GM12878 (cell line): ENCODE data around the gene CAMTA1. TPM values are rescaled to one million over a fixed set of nuclear protein-coding genes. Genes with fewer than 3 reads are reported as not detected.

ENCODE experiments used
- ATAC-seq: fragments of 200-7000 bp; cut with Tn5 transposase; 3 replicates; pipeline ENCODE4 v1.9.1; 2020; ENCODE audit warnings: mild to moderate bottlenecking, moderate library complexity
- BruUV-seq: library from RNA; stranded (reverse); fragments of 400-500 nt; replicated peaks from 2 replicates; lab custom pipeline; 2021; lab: Mats Ljungman, UMichigan
- CTCF ChIA-PET: fragments of 300-600 bp; sonication (Branson Sonifier 250); formaldehyde crosslinking; extraction: SDS; loops from one replicate; lab custom pipeline; 2021; ENCODE audit warnings: inconsistent platforms; lab: Yijun Ruan, JAX
- POLR2A ChIA-PET: fragments of 350-600 bp; formaldehyde crosslinking; extraction: SDS; loops from one replicate; lab custom pipeline; 2021; ENCODE audit warnings: inconsistent platforms; lab: Charles Lee
- RAD21 ChIA-PET: fragments of 300-600 bp; sonication (Branson Sonifier 250); formaldehyde crosslinking; loops from one replicate; lab custom pipeline; 2023; ENCODE audit warnings: antibody characterized with exemption; ENCODE audit not compliant: unreplicated experiment; lab: Charles Lee
- SMC1A ChIA-PET: fragments of 300-600 bp; sonication (Branson Sonifier 250); formaldehyde crosslinking; loops from one replicate; lab custom pipeline; 2023; ENCODE audit not compliant: unreplicated experiment, uncharacterized antibody; lab: Charles Lee
- DNase-seq: peaks from one replicate; pipeline ENCODE4 v3.0.0-alpha.2; 2011; ENCODE audit warnings: low read depth, low spot score
- FAIRE-seq: peaks from 3 replicates; lab custom pipeline; 2011; peaks lifted over from hg19 to GRCh38; lab: Jason Lieb, UNC
- H2AFZ ChIP-seq: 2 replicates; pipeline ENCODE4 v1.6.0; 2011; ENCODE audit warnings: low read depth, low read length, control low read depth; ENCODE audit not compliant: control insufficient read depth
- H3K27ac ChIP-seq: 2 replicates; pipeline ENCODE4 v1.5.1; 2011; ENCODE audit warnings: control low read depth; ENCODE audit not compliant: control insufficient read depth, insufficient read depth
- H3K27me3 ChIP-seq, 2 experiments: replicated peaks in 1 of 2; 2 replicates each; pipeline versions ENCODE4 v1.6.0 to v1.6.1; 2011; ENCODE audit warnings: low read length in 1 of 2; ENCODE audit not compliant: control insufficient read depth in 2 of 2, insufficient read depth in 2 of 2
- H3K36me3 ChIP-seq, 2 experiments: 2 replicates each; pipeline ENCODE4 v1.5.1; 2011; ENCODE audit warnings: low read length in 1 of 2; ENCODE audit not compliant: control insufficient read depth in 2 of 2, insufficient read depth in 2 of 2
- H3K4me1 ChIP-seq: 2 replicates; pipeline ENCODE4 v1.6.1; 2011; ENCODE audit warnings: mild to moderate bottlenecking, low read length, moderate library complexity, mixed read lengths; ENCODE audit not compliant: control insufficient read depth, insufficient read depth
- H3K4me2 ChIP-seq: 2 replicates; pipeline ENCODE4 v1.6.0; 2011; ENCODE audit warnings: control low read depth; ENCODE audit not compliant: control insufficient read depth, insufficient read depth
- H3K4me3 ChIP-seq: fragments of 200-600 bp; sonication (generic); 2 replicates; pipeline ENCODE4 v1.5.1; 2016
- H3K79me2 ChIP-seq: 2 replicates; pipeline ENCODE4 v1.6.0; 2011; ENCODE audit warnings: low read length; ENCODE audit not compliant: control insufficient read depth, insufficient read depth
- H3K9ac ChIP-seq: 2 replicates; pipeline ENCODE4 v1.8.0; 2011; ENCODE audit warnings: low read length, control low read depth, mixed read lengths; ENCODE audit not compliant: control insufficient read depth, insufficient read depth
- H3K9me3 ChIP-seq: replicated peaks from 3 replicates; pipeline ENCODE4 v1.5.1; 2011; ENCODE audit warnings: mild to moderate bottlenecking, low read length; ENCODE audit not compliant: control insufficient read depth, insufficient read depth
- H4K20me1 ChIP-seq: 2 replicates; pipeline ENCODE4 v1.6.0; 2011; ENCODE audit not compliant: control insufficient read depth, insufficient read depth
- BHLHE40 ChIP-seq, 2 experiments: fragments of 450-650 bp in 1 of 2; IDR thresholded peaks; 2 replicates each; pipeline ENCODE4 v1.6.1; 2011 to 2017; ENCODE audit warnings: low read depth in 2 of 2, borderline replicate concordance in 1 of 2, improper control_type of control experiment in 1 of 2, low read length in 1 of 2, mild to moderate bottlenecking in 1 of 2
- CEBPZ ChIP-seq: fragments of 150-350 bp; IDR thresholded peaks from 2 replicates; pipeline ENCODE4 v1.6.1; 2016; ENCODE audit warnings: low read depth, low read length
- CREB1 ChIP-seq: IDR thresholded peaks from 2 replicates; pipeline ENCODE4 v1.6.1; 2012; ENCODE audit warnings: low read depth, mild to moderate bottlenecking, inconsistent platforms
- ESRRA ChIP-seq: IDR thresholded peaks from 2 replicates; pipeline ENCODE4 v1.6.1; 2012; ENCODE audit warnings: mild to moderate bottlenecking, low read length, improper control_type of control experiment
- HSF1 ChIP-seq: fragments of 150-350 bp; IDR thresholded peaks from 2 replicates; pipeline ENCODE4 v1.6.1; 2014; ENCODE audit warnings: mild to moderate bottlenecking, low read depth, low read length
- KAT2A ChIP-seq: conservative IDR thresholded peaks from 2 replicates; pipeline ENCODE4 v1.6.1; 2011; ENCODE audit warnings: low read depth, low read length; ENCODE audit not compliant: control insufficient read depth
- MYC ChIP-seq: IDR thresholded peaks from 2 replicates; pipeline ENCODE4 v1.6.1; 2011; ENCODE audit warnings: mild to moderate bottlenecking, low read length, moderate library complexity, inconsistent platforms; ENCODE audit not compliant: insufficient read depth, insufficient replicate concordance, insufficient read length, severe bottlenecking
- NFYB ChIP-seq: IDR thresholded peaks from 2 replicates; pipeline ENCODE4 v1.6.1; 2011; ENCODE audit warnings: low read depth, mild to moderate bottlenecking, low read length, improper control_type of control experiment, moderate library complexity; ENCODE audit not compliant: insufficient read depth
- RAD21 ChIP-seq: IDR thresholded peaks from 2 replicates; pipeline ENCODE4 v1.6.1; 2011; ENCODE audit warnings: mild to moderate bottlenecking, low read depth, low read length, moderate library complexity; ENCODE audit not compliant: insufficient read depth
- SUZ12 ChIP-seq: fragments of 200-600 bp; sonication (generic); IDR thresholded peaks from one replicate; pipeline ENCODE4 v1.6.1; 2018; ENCODE audit warnings: antibody characterized with exemption, mild to moderate bottlenecking; ENCODE audit not compliant: unreplicated experiment
- ZNF207 ChIP-seq: fragments of 450-650 bp; IDR thresholded peaks from 2 replicates; pipeline ENCODE4 v1.6.1; 2014; ENCODE audit warnings: antibody characterized with exemption, mild to moderate bottlenecking, borderline replicate concordance
- ZNF217 ChIP-seq: fragments of 450-650 bp; IDR thresholded peaks from 2 replicates; pipeline ENCODE4 v1.6.1; 2017; ENCODE audit warnings: antibody characterized with exemption, mild to moderate bottlenecking
- WGBS: methylation state at CpG from one replicate; pipeline ENCODE4 v1.1.6; 2016; ENCODE audit warnings: low lambda C conversion rate; ENCODE audit not compliant: insufficient replicate concordance, insufficient coverage; ENCODE audit errors: missing lambda C conversion rate; 5-methylcytosine and 5-hydroxymethylcytosine counted together
- in situ Hi-C: fragments of 300-500 bp; cut with MboI; formaldehyde crosslinking; loops from 9 replicates; pipeline ENCODE4 v1.14.3; 2018; ENCODE audit warnings: mixed read lengths
- intact Hi-C: fragments of 100-400 bp; cut with micrococcal nuclease; formaldehyde crosslinking; loops from one replicate; pipeline ENCODE4 v1.14.2; 2022; ENCODE audit not compliant: unreplicated experiment
- polyA plus RNA-seq, 11 experiments: library from polyadenylated mRNA; depleted of rRNA in 4 of 11; unstranded in 6 of 11; stranded (reverse) in 5 of 11; fragments of >200 nt; fragmentation: Nextera tagmentation in 4 of 11; fragmentation: Illumina TruSeq in 1 of 11; extraction: Ambion mirVana in 4 of 11; extraction: Trizol in 1 of 11; gene quantifications; 1 replicate in 1 of 11; 2 replicates in 10 of 11; pipeline versions ENCODE4 v1.2.1 to v1.2.3, GENCODE V29; 2011 to 2016; ENCODE audit warnings: inconsistent platforms in 2 of 11, missing spikeins in 2 of 11, low read depth in 1 of 11
- total RNA-seq, 4 experiments: library from RNA; depleted of rRNA in 3 of 4; stranded (reverse); fragments of >200 nt in 3 of 4; fragmentation: Illumina TruSeq in 1 of 4; extraction: Trizol in 1 of 4; gene quantifications; 2 replicates each; pipeline versions ENCODE4 v1.2.1 to v1.2.3, GENCODE V29; 2013 to 2021
- TF ChIP-seq, protein P1 (sequence below): IDR thresholded peaks from 2 replicates; pipeline ENCODE4 v1.6.1; 2011; ENCODE audit warnings: low read depth, mild to moderate bottlenecking, low read length, moderate library complexity, borderline replicate concordance; ENCODE audit errors: extremely low read depth
- TF ChIP-seq, protein P2 (sequence below), 3 experiments: IDR thresholded peaks in 2 of 3; conservative IDR thresholded peaks in 1 of 3; 2 replicates each; pipeline ENCODE4 v1.5.1; 2011; ENCODE audit warnings: low read depth in 3 of 3, low read length in 3 of 3, mild to moderate bottlenecking in 3 of 3, control low read depth in 2 of 3, moderate library complexity in 2 of 3, inconsistent platforms in 1 of 3, mixed read lengths in 1 of 3; ENCODE audit not compliant: control insufficient read depth in 2 of 3, insufficient read depth in 1 of 3; ENCODE audit errors: extremely low read depth in 1 of 3
- TF ChIP-seq, protein P3 (sequence below): IDR thresholded peaks from 2 replicates; pipeline ENCODE4 v1.6.1; 2012; ENCODE audit warnings: low read depth, low read length, improper control_type of control experiment

Gene CAMTA1
- total and polyA plus RNA-seq, 10 of the 15 experiments (the other 5 are each of a cell fraction or from before 2014, with no cell fraction given) = 37.7 to 148 (median 76.4) TPM

- Histone ChIP-seq H3K27ac (no peak overlapping the region), H3K36me3 (no peaks in the 10 kb centered on the region), H3K9ac (no peak overlapping the region), H3K79me2 (no peaks in the 10 kb centered on the region), H3K9me3 (no peaks in the 10 kb centered on the region; the same call in 2 of the 3 replicates), H3K27me3 (no peaks in the 10 kb centered on the region), H3K4me2 (no peak overlapping the region), H4K20me1 (no peaks in the 10 kb centered on the region), H3K4me3 (no peak overlapping the region), H3K4me1 (no peaks in the 10 kb centered on the region; the same call in 1 of the 2 replicates), H2AFZ (no peak overlapping the region)
- in situ Hi-C loops = no loop called here
- DNase-seq (no peak), ATAC-seq (no peak), FAIRE-seq (no peak)
- ChIA-PET CTCF (no interaction called here), RAD21 (no interaction called here), POLR2A (no interaction called here), SMC1A (no interaction called here)
- intact Hi-C loops = no loop called here
- BruUV-seq = no TSS peak
- 24% methylated on average over 6 of the region's 6 CpGs for WGBS
- TF ChIP-seq SUZ12 (no peak), ESRRA (no peak), ZNF207 (no peak), MYC (no peak), BHLHE40 (IDR thresholded peaks at IDR 0.05; ENCODE audit: borderline replicate concordance in 1 of 2, low read depth in 2 of 2, low read length in 1 of 2) (no peak), ZNF217 (no peak), HSF1 (no peak), KAT2A (no peak), RAD21 (no peak), CEBPZ (no peak), CREB1 (no peak), NFYB (no peak)
- TF ChIP-seq, protein P1, sequence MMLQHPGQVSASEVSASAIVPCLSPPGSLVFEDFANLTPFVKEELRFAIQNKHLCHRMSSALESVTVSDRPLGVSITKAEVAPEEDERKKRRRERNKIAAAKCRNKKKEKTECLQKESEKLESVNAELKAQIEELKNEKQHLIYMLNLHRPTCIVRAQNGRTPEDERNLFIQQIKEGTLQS = no peak
- TF ChIP-seq, protein P2, sequence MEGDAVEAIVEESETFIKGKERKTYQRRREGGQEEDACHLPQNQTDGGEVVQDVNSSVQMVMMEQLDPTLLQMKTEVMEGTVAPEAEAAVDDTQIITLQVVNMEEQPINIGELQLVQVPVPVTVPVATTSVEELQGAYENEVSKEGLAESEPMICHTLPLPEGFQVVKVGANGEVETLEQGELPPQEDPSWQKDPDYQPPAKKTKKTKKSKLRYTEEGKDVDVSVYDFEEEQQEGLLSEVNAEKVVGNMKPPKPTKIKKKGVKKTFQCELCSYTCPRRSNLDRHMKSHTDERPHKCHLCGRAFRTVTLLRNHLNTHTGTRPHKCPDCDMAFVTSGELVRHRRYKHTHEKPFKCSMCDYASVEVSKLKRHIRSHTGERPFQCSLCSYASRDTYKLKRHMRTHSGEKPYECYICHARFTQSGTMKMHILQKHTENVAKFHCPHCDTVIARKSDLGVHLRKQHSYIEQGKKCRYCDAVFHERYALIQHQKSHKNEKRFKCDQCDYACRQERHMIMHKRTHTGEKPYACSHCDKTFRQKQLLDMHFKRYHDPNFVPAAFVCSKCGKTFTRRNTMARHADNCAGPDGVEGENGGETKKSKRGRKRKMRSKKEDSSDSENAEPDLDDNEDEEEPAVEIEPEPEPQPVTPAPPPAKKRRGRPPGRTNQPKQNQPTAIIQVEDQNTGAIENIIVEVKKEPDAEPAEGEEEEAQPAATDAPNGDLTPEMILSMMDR (IDR thresholded peaks at IDR 0.05 in 2 of 3, conservative IDR thresholded peaks at IDR 0.05 in 1 of 3; ENCODE audit: control insufficient read depth in 2 of 3, extremely low read depth in 1 of 3, insufficient read depth in 1 of 3, low read depth in 3 of 3, low read length in 3 of 3) = no peak
- TF ChIP-seq, protein P3, sequence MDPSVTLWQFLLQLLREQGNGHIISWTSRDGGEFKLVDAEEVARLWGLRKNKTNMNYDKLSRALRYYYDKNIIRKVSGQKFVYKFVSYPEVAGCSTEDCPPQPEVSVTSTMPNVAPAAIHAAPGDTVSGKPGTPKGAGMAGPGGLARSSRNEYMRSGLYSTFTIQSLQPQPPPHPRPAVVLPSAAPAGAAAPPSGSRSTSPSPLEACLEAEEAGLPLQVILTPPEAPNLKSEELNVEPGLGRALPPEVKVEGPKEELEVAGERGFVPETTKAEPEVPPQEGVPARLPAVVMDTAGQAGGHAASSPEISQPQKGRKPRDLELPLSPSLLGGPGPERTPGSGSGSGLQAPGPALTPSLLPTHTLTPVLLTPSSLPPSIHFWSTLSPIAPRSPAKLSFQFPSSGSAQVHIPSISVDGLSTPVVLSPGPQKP = no peak
Measured at GRCh38 chr1:7550981-7551380, 765.7 kb downstream of the CAMTA1 start.
